Stimulated activated CD4-positive, alpha-beta T cell treated with anti-CD3 and anti-CD28 coated beads, Interleukin-15, amount 100 ng/mL, for 48 hours (primary cell): Measurements from ENCODE around the gene LPAR5.
A peak's percentile ranks its signal among the peaks of the same experiment; 100 is the strongest.

Experiments
- DNase-seq, 2 donors: peaks; one replicate each; pipeline ENCODE4 v3.0.0-alpha.2; 2020; ENCODE audit warnings: low read depth in 2 of 2

Gene LPAR5

DNA sequence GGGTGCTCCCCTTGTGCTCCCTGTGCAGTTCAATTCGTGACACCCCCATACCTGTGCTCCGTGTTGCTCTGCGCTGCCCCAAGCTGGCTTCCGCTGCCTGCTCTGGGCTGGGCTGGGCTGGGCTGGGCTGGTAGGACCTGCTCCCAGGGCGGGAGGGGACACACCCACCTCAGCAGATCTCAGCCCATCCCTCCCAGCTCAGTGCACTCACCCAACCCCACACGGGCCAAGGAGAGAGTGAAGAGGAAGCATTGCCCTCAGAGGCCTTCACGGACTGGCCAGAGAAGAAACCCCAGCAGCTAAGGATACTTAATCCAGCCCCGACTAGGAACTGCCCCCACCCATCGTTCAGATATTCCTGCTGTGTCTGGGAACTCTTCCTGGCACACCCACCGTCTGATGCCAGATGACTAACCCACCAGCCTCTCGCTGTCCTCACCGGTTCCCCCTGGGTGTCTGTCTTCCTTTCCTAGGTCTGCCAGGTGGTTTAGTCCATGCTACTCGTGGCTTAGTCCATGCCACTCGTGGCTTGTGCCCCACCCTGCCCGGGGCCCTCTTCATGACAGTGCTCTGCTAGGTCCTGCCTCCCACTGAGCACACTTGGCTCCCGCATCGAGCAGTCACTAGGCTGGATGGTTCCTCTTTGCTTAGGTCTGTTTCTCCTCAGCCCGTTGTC is at the start of gene LPAR5:
Gene LPAR5, minus strand, starts transcription at position 104 of the 676 bp plus-strand sequence. CDS start 14,711 bp downstream, outside the sequence.
- DNase-seq, result no peak

GRCh38 chr12:6684609-6685008 is 48.9 kb upstream of the LPAR5 start:
- peak in 1 of 2 donors; percentile 44 for DNase-seq

DNA sequence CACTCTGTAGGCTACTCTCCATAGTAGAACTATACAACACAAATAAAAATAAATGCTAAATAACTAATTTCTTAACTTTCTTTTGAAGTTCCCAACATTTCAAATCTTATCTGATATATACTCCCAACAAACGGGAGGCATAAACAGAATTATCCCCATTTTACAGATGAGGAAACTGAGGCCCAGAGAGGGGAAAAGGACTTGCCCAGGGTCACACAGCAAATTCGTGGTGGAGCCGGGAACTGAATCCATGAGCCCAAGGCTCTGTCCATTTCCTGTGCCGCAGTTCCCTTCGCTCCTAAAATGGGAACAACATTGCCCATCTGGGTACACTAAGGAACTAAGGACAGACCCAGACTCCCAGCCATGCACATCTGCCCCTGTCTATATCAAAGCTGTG is 41.2 kb upstream of the LPAR5 start:
- no peak for DNase-seq

DNA sequence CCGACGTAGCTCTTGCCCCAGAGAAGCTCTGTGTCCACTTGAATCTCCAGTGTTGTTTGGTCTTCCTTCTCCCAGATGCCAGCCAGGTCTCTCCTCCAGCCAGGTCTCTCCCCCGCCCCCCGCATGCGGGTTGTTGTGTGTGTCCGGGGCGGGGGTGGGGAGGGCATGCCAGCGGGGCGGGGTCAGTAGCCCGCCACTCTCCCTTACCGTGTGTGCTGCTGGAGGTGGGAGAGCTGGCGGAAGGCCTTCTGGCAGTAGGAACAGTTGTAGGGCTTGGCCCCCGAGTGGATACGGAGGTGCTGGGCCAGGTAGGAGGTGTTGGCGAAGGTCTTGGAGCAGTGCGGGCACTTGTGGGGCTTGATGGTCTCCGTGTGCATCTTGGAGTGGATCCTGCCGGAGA is 36.4 kb upstream of the LPAR5 start:
- DNase-seq, result no peak

- DNase-seq, result no peak
Observed at GRCh38 chr12:6667559-6668210, 31.9 kb upstream of the LPAR5 start.

- no peak for DNase-seq
Observed at GRCh38 chr12:6666211-6666610, 30.5 kb upstream of the LPAR5 start.

- no peak for DNase-seq
Observed at GRCh38 chr12:6664902-6665301, 29.1 kb upstream of the LPAR5 start.

DNA sequence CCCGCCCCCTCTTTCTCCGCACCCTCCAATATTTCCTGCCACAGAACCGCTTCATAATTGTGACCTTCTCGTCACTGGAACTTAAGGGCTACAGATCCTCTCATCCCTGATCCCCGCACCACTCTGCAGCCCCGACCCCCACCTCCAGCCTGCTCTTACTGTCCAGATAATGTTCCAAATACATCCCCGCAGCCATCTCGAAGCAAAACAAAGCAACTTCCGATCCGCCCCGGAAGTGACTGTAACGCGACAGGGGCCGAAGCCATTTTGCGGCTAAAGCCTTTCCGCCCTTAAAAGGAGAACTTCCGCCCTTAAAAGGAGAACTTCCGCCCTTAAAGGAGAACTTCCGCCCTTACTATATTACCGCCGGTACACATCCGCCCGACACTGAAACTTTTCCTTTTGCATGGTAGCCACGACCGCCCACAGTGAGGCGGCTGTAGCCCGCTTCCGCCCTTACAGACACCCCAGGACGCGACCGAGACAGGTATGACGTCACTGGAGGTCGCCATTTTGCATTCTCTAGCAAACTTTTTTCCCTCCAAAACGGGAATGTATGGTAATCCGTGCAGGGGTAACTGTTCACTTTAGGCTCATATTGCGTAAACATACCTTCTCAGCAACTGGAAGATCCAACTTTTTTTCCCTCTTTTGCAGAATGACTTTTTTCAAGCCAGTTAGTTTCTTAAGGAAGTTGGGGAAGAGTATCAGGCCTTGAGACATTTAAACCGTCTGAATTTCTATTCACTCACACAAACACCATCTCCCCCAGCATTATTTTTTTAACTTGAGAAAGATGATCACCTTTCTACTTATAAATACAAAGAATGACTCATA is 27.4 kb upstream of the LPAR5 start, which contains the start of gene ING4:
Gene ING4, minus strand, starts transcription at position 214 of the 837 bp plus-strand sequence. Its CDS starts 18 bp downstream, at position 196.
- DNase-seq, result peak; percentile 94 to 95

DNA sequence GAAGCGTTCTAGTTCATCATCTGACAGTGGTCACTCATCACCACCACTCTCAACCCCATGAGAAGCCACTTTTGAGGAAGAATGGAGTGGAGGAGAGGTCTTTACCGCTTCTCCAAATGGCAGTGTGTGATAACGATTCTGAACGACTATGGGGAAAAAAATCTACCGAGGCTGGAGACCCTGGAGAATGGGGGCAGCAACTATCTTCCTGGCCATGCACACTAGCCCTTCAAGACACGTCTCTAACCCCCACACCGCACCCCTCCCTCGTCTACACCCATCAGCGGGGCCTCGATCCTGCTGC is 26.8 kb upstream of the LPAR5 start:
- DNase-seq, result no peak

GRCh38 chr12:6653987-6654386 is 18.2 kb upstream of the LPAR5 start:
- DNase-seq, result no peak

GRCh38 chr12:6653342-6653741 is 17.6 kb upstream of the LPAR5 start:
- no peak for DNase-seq

- DNase-seq, result no peak
Observed at GRCh38 chr12:6652391-6652790, 16.6 kb upstream of the LPAR5 start.

- no peak for DNase-seq
Observed at GRCh38 chr12:6650832-6651231, 15.1 kb upstream of the LPAR5 start.

- DNase-seq, result peak in 1 of 2 donors; percentile 35
Observed at GRCh38 chr12:6647083-6647604, 11.4 kb upstream of the LPAR5 start, which contains the start of gene ACRBP. TSS of gene ACRBP (minus strand) at chr12:6647432. CDS start at chr12:6647366, 66 bp downstream.

DNA sequence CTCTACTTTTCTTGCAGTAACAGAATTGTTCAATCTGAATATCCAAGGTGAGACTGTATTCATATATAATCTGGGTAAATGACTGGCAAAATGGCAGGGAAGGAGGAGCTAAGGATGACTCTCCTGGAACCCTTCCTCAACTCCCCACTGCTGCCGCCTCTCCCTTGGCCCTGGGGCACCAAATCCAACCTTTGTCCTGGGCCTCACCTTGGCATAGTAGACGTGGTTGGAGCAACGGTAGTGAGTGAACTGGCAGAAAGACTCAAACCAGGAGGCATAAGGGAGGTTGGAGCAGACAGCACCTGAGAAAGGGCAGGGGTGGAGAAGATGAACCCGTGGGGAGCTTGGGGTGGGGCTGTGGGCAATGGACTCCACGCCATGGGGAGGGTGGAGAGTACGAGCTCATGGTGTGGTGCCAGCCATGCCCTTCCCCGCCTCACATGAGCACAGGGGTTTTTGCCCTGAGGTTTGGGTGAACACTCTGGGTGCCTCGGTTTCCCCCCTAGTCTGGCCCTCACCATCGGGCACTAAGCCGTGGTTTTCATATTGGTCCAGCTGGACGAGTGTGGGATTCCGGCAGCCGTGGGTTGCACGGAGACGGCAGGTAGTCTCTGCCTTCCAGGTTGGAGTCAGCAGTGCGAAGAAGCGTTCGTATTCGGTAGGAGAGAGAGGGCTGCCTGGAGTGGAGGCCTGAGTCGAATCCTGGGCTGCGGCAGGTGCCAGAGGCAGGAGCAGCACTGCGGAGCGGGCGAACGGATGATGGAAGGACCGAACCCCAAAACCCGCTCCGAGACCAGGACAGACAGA is 10.7 kb upstream of the LPAR5 start:
- DNase-seq, result no peak

GRCh38 chr12:6644903-6645302 is 9.1 kb upstream of the LPAR5 start:
- DNase-seq, result no peak

DNA sequence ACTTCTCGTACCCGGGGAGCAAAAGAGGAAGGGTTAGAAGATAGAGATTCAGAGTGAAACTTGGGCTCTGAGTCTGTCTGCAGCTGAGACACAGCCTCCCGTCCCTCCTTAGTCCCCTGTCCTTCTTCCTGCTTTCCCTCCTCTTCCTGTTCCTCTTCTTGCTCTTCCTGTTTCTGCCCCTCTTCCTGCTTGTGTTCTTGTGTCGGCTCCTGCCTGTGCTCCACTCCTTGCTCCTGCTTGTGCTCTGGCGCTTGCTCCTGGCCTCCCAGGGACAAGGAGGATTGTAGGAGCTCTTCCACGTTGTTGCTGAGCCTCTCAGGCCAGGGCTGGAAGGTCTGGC is 8.5 kb upstream of the LPAR5 start:
- no peak for DNase-seq

- no peak for DNase-seq
Observed at GRCh38 chr12:6643569-6644256, 8.0 kb upstream of the LPAR5 start.

DNA sequence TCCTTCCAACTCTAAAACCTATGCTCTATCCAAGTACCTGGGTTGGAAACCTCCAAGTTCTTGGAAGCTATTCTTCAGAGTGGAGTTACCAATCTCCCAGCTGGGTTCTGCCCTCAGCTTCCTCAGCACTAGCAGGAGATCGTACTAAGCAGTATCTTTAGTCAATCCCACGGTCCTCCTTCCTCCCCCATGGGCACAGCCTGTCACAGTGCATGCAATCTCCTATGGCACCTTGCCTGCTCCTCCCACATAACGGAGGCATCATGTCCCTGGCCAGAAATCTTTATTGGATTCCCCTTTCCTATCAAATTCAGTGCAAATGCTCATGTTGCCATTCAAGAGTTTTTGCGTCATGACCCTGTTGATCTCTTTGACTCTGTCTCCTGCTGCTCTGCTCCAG is 5.4 kb upstream of the LPAR5 start:
- DNase-seq, result no peak

DNA sequence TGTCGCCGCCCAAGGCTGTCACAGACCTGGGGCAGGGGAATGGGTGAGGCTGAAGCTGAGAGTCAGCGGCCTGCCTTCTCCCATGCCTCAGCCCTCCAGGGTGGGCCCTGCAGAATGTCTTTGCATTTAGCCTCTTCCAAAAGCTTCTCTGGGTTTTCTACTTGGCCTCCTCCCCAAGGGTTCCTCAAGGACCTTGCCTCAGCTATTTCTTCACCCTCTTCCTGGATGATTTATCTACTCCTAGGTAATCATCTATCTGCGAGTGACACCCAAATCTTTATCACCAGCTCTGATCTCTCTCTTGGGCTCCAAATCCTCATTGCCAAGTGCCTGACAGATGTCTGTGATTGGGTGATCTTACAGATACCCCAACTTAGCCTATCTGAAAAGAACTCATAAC is 4.7 kb upstream of the LPAR5 start:
- DNase-seq, result no peak
